HepG2 (cell line): ENCODE results near the gene MEG3. TPM values are rescaled to one million over a fixed set of nuclear protein-coding genes. Genes with fewer than 3 reads are reported as not detected.

Source experiments
- ARID3A ChIP-seq: IDR thresholded peaks from 2 replicates; pipeline ENCODE4 v1.6.1; 2012; ENCODE audit warnings: low read depth, low read length, improper control_type of control experiment
- CBX5 ChIP-seq: sonication (generic); formaldehyde crosslinking; IDR thresholded peaks from 2 replicates; pipeline ENCODE4 v1.4.0; 2020; ENCODE audit warnings: missing genetic modification reagents, borderline replicate concordance
- DMAP1 ChIP-seq: IDR thresholded peaks from 2 replicates; pipeline ENCODE4 v1.6.1; 2016
- FOXO1 ChIP-seq: sonication (generic); formaldehyde crosslinking; IDR thresholded peaks from 2 replicates; pipeline ENCODE4 v1.4.0; 2020; ENCODE audit warnings: missing genetic modification reagents
- GATAD2A ChIP-seq: IDR thresholded peaks from 2 replicates; pipeline ENCODE4 v1.6.1; 2016
- HDAC6 ChIP-seq: fragments of 200-600 bp; sonication (generic); IDR thresholded peaks from 2 replicates; pipeline ENCODE4 v1.7.0; 2017; ENCODE audit warnings: mild to moderate bottlenecking, antibody characterized with exemption, low read length, low read depth
- KDM1A ChIP-seq: IDR thresholded peaks from 2 replicates; pipeline ENCODE4 v1.6.1; 2016; ENCODE audit warnings: missing compliant biosample characterization
- NFKB2 ChIP-seq: sonication (generic); formaldehyde crosslinking; IDR thresholded peaks from 2 replicates; pipeline ENCODE4 v1.4.0; 2020; ENCODE audit warnings: missing genetic modification reagents, borderline replicate concordance
- NR2F2 ChIP-seq: IDR thresholded peaks from 2 replicates; pipeline ENCODE4 v1.6.1; 2012; ENCODE audit warnings: low read depth, inconsistent platforms, borderline replicate concordance
- PCBP2 ChIP-seq: fragments of 200-400 bp; formaldehyde crosslinking; optimal IDR thresholded peaks from 2 replicates; pipeline ENCODE3; 2018; ENCODE audit warnings: low read length, low read depth; ENCODE audit not compliant: poor library complexity, severe bottlenecking
- PRPF4 ChIP-seq: fragments of 200-400 bp; formaldehyde crosslinking; IDR thresholded peaks from 2 replicates; pipeline ENCODE4 v1.6.1; 2016; ENCODE audit warnings: low read length, low read depth; ENCODE audit not compliant: poor library complexity, severe bottlenecking
- SALL2 ChIP-seq: sonication (generic); formaldehyde crosslinking; IDR thresholded peaks from 2 replicates; pipeline ENCODE4 v1.8.1; 2023; ENCODE audit warnings: mild to moderate bottlenecking, missing genetic modification reagents, inconsistent platforms
- SMC3 ChIP-seq: IDR thresholded peaks from 2 replicates; pipeline ENCODE4 v1.6.1; 2011; ENCODE audit warnings: low read length, improper control_type of control experiment
- SRY ChIP-seq: sonication (generic); formaldehyde crosslinking; IDR thresholded peaks from 2 replicates; pipeline ENCODE4 v1.8.0; 2022; ENCODE audit warnings: mild to moderate bottlenecking, missing genetic modification reagents
- SSRP1 ChIP-seq: IDR thresholded peaks from 2 replicates; pipeline ENCODE4 v1.6.1; 2016; ENCODE audit warnings: control low read depth
- STAG1 ChIP-seq: sonication (generic); formaldehyde crosslinking; IDR thresholded peaks from 2 replicates; pipeline ENCODE4 v1.4.0; 2020; ENCODE audit warnings: missing genetic modification reagents
- ZBTB7A ChIP-seq: sonication (generic); formaldehyde crosslinking; IDR thresholded peaks from 2 replicates; pipeline ENCODE4 v1.8.0; 2022; ENCODE audit warnings: mild to moderate bottlenecking, missing genetic modification reagents
- ZMYM4 ChIP-seq: sonication (generic); formaldehyde crosslinking; IDR thresholded peaks from 2 replicates; pipeline ENCODE4 v1.8.1; 2023; ENCODE audit warnings: mild to moderate bottlenecking, missing genetic modification reagents
- ZNF350 ChIP-seq: sonication (generic); formaldehyde crosslinking; IDR thresholded peaks from 2 replicates; pipeline ENCODE4 v1.4.0; 2020; ENCODE audit warnings: mild to moderate bottlenecking, low read depth, missing genetic modification reagents, borderline replicate concordance
- ZNF644 ChIP-seq: IDR thresholded peaks from 2 replicates; pipeline ENCODE4 v1.6.1; 2016; ENCODE audit warnings: low read depth
- ZNF747 ChIP-seq: sonication (generic); formaldehyde crosslinking; IDR thresholded peaks from 2 replicates; pipeline ENCODE4 v1.8.1; 2023; ENCODE audit warnings: missing genetic modification reagents, mild to moderate bottlenecking, borderline replicate concordance
- ZNF788 ChIP-seq: sonication (generic); formaldehyde crosslinking; IDR thresholded peaks from 2 replicates; pipeline ENCODE4 v1.5.0; 2020; ENCODE audit warnings: mild to moderate bottlenecking, missing genetic modification reagents, borderline replicate concordance
- polyA plus RNA-seq, 8 experiments: library from polyadenylated mRNA; depleted of rRNA in 3 of 8; stranded (reverse) in 7 of 8; unstranded in 1 of 8; fragments of >200 nt; fragmentation: Illumina TruSeq in 4 of 8; extraction: Trizol in 4 of 8; gene quantifications; 2 replicates each; pipeline versions ENCODE4 v1.2.1 to v1.2.3, GENCODE V29; 2011 to 2016; ENCODE audit warnings: low read depth in 4 of 8, missing spikeins in 1 of 8, mixed read lengths in 1 of 8; ENCODE audit not compliant: insufficient read depth in 1 of 8
- total RNA-seq, 5 experiments: library from RNA; depleted of rRNA; stranded (reverse); fragments of >200 nt; fragmentation: Illumina TruSeq; extraction: Trizol; gene quantifications; 2 replicates each; pipeline ENCODE4 v1.2.3, GENCODE V29; 2016; ENCODE audit warnings: low read depth in 1 of 5
- TF ChIP-seq, protein P1 (sequence below), 2 experiments: IDR thresholded peaks; 2 replicates each; pipeline ENCODE4 v1.6.1; 2011 to 2012; ENCODE audit warnings: low read length in 2 of 2, borderline replicate concordance in 1 of 2, low read depth in 1 of 2, mild to moderate bottlenecking in 1 of 2, moderate library complexity in 1 of 2
- TF ChIP-seq, protein P2 (sequence below): sonication (generic); formaldehyde crosslinking; IDR thresholded peaks from 2 replicates; pipeline ENCODE4 v1.4.0; 2020; ENCODE audit warnings: missing genetic modification reagents

The MEG3 gene
- total and polyA plus RNA-seq, 2 of the 13 experiments (the other 11 are each of a cell fraction or from before 2014, with no cell fraction given), result 0.17 TPM; not detected in 1

DNA sequence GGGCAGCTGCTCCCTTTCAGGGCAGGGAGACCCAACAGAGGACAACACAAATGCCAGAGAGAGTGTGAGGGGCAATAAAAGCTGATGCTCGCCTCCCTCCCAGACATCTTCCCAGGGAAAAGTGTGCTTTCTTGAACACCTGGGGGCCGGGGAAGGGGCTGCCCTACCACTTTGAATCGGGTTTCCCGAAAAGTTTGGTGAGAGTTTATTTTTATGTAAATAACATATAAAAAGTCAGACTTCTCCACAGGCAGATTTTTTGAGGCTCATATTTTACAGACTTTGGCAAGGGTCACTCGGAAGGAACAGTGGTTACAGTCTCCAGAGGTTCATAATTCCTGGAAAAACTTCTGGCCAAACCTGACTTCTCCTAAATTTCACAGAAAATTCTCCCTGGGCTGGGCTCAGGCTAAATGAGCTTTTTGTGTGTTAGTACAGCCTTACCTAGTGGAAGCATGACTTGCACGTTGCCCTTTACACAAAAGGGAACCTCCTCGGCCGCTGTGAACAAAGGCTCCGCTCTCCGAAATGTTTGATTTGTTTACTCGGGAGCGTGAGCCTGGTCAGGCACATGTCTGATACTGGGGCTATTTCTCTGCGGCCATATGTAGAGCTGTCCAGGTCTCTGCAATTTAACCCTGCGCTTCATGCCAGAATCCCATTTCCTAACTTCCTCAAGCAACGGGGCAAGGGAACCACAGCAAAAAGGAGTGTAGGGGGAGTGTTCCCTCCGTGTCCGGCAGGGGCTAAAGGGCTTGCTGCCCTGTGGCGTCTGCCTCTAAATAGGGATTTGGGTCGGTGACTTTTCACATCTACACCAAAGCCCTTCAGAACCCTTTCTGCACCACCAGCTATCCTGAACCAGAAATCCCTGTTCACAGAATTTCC, 74.2 kb downstream of the MEG3 start (continued):
- peak; percentile 69; the same call in 1 of the 2 replicates for TF ChIP-seq ZNF788 (CRISPR knock-in tag)
- no peak for TF ChIP-seq HDAC6
- TF ChIP-seq NR2F2, result peak; percentile 43; the same call in 1 of the 2 replicates
- 0 out of 2 replicates have a peak, but pooled peaks have one; percentile 17 for TF ChIP-seq SALL2 (CRISPR knock-in tag)
- TF ChIP-seq KDM1A (CRISPR knock-in tag), result no peak
- peak; percentile 58; the same call in 1 of the 2 replicates for TF ChIP-seq ZNF747
- TF ChIP-seq ARID3A, result no peak
- TF ChIP-seq, protein P1, sequence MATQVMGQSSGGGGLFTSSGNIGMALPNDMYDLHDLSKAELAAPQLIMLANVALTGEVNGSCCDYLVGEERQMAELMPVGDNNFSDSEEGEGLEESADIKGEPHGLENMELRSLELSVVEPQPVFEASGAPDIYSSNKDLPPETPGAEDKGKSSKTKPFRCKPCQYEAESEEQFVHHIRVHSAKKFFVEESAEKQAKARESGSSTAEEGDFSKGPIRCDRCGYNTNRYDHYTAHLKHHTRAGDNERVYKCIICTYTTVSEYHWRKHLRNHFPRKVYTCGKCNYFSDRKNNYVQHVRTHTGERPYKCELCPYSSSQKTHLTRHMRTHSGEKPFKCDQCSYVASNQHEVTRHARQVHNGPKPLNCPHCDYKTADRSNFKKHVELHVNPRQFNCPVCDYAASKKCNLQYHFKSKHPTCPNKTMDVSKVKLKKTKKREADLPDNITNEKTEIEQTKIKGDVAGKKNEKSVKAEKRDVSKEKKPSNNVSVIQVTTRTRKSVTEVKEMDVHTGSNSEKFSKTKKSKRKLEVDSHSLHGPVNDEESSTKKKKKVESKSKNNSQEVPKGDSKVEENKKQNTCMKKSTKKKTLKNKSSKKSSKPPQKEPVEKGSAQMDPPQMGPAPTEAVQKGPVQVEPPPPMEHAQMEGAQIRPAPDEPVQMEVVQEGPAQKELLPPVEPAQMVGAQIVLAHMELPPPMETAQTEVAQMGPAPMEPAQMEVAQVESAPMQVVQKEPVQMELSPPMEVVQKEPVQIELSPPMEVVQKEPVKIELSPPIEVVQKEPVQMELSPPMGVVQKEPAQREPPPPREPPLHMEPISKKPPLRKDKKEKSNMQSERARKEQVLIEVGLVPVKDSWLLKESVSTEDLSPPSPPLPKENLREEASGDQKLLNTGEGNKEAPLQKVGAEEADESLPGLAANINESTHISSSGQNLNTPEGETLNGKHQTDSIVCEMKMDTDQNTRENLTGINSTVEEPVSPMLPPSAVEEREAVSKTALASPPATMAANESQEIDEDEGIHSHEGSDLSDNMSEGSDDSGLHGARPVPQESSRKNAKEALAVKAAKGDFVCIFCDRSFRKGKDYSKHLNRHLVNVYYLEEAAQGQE (IDR thresholded peaks at IDR 0.05; ENCODE audit: borderline replicate concordance in 1 of 2, low read depth in 1 of 2, low read length in 2 of 2), result no peak
- TF ChIP-seq PCBP2, result no peak
- peak; percentile 67 for TF ChIP-seq GATAD2A (CRISPR knock-in tag)
- TF ChIP-seq SRY (CRISPR knock-in tag), result no peak
- 0 out of 2 replicates have a peak, but pooled peaks have one; percentile 14 for TF ChIP-seq ZNF350
- no peak for TF ChIP-seq ZBTB7A (CRISPR knock-in tag)
- TF ChIP-seq NFKB2 (CRISPR knock-in tag), result 0 out of 2 replicates have a peak, but pooled peaks have one; percentile 15
- no peak for TF ChIP-seq SMC3
- no peak for TF ChIP-seq DMAP1 (CRISPR knock-in tag)
- TF ChIP-seq STAG1 (CRISPR knock-in tag), result peak; percentile 23
- TF ChIP-seq CBX5, result no peak
- no peak for TF ChIP-seq ZMYM4
- peak; percentile 78; the same call in 1 of the 2 replicates for TF ChIP-seq FOXO1 (CRISPR knock-in tag)
- TF ChIP-seq PRPF4, result no peak
- TF ChIP-seq, protein P2, sequence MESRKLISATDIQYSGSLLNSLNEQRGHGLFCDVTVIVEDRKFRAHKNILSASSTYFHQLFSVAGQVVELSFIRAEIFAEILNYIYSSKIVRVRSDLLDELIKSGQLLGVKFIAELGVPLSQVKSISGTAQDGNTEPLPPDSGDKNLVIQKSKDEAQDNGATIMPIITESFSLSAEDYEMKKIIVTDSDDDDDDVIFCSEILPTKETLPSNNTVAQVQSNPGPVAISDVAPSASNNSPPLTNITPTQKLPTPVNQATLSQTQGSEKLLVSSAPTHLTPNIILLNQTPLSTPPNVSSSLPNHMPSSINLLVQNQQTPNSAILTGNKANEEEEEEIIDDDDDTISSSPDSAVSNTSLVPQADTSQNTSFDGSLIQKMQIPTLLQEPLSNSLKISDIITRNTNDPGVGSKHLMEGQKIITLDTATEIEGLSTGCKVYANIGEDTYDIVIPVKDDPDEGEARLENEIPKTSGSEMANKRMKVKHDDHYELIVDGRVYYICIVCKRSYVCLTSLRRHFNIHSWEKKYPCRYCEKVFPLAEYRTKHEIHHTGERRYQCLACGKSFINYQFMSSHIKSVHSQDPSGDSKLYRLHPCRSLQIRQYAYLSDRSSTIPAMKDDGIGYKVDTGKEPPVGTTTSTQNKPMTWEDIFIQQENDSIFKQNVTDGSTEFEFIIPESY (CRISPR knock-in tag), result peak; percentile 17; the same call in 1 of the 2 replicates
- no peak for TF ChIP-seq ZNF644 (CRISPR knock-in tag)
- TF ChIP-seq SSRP1 (CRISPR knock-in tag), result no peak
